ENCODE measurements around the gene SIPA1L3. TPM values are rescaled to one million over a fixed set of nuclear protein-coding genes. Genes with fewer than 3 reads are reported as not detected.

Gene SIPA1L3
- total RNA-seq, 1 donor from 2014 or later, result 29.6 TPM

DNA sequence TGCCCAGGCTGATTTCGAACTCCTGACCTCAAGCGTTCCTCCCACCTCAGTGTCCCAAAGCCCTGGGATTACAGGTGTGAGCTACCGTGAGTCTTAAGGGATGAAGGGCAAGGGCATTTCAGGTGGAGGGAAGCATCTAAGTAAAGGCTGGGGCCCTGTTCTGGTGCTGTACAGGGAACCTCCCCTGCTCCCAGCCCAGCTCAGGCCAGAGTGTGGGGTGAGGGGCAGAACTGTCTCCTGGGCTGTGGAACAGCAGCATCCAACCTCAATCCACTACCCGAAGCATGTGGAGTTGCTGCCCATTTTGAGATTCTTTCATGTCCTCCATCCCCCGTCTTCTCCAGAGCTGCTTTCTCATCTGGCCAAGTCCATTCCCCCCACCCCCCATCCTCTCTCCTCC, 105.3 kb downstream of the SIPA1L3 start:
- peaks cover 2% of the 10 kb centered on the region for H3K27me3 Mint-ChIP-seq (ENCODE audit: unreplicated experiment)
- no peak overlapping the region for H3K4me3 Mint-ChIP-seq (ENCODE audit: unreplicated experiment)
- no peaks in the 10 kb centered on the region for H3K9me3 Mint-ChIP-seq (ENCODE audit: unreplicated experiment)
- peaks cover 4% of the 10 kb centered on the region for H3K36me3 Mint-ChIP-seq (ENCODE audit: low read depth, unreplicated experiment)
- H3K4me1 Mint-ChIP-seq (ENCODE audit: unreplicated experiment), result peaks cover 19% of the 10 kb centered on the region
- TF ChIP-seq, protein P1, sequence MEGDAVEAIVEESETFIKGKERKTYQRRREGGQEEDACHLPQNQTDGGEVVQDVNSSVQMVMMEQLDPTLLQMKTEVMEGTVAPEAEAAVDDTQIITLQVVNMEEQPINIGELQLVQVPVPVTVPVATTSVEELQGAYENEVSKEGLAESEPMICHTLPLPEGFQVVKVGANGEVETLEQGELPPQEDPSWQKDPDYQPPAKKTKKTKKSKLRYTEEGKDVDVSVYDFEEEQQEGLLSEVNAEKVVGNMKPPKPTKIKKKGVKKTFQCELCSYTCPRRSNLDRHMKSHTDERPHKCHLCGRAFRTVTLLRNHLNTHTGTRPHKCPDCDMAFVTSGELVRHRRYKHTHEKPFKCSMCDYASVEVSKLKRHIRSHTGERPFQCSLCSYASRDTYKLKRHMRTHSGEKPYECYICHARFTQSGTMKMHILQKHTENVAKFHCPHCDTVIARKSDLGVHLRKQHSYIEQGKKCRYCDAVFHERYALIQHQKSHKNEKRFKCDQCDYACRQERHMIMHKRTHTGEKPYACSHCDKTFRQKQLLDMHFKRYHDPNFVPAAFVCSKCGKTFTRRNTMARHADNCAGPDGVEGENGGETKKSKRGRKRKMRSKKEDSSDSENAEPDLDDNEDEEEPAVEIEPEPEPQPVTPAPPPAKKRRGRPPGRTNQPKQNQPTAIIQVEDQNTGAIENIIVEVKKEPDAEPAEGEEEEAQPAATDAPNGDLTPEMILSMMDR (IDR thresholded peaks at IDR 0.05; ENCODE audit: unreplicated experiment), result no peak
- no peak for DNase-seq (ENCODE audit: low spot score)
- H3K27ac Mint-ChIP-seq (ENCODE audit: unreplicated experiment), result no peak overlapping the region

DNA sequence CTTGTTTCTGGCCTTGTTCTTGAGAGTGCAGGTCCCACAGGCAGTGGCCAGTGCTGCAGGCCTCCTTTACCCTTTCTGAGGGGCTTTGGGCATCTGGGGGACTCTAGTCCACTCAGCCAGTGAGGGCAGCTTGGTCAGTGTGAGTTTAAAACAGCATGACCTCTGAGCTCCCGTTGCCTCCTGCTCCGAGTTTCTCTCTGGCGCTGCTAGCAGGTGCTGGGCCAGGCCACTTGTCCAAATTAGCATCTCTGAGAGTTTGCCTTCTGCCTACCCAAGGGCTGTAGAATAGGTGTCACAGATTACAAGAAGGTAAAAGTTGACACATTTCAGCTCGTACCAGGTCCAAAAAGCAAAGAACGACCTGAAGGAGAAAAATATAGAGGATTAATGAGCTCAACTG, 105.9 kb downstream of the SIPA1L3 start:
- peaks cover 2% of the 10 kb centered on the region for H3K27me3 Mint-ChIP-seq (ENCODE audit: unreplicated experiment)
- H3K27ac Mint-ChIP-seq (ENCODE audit: unreplicated experiment), result no peak overlapping the region
- no peaks in the 10 kb centered on the region for H3K9me3 Mint-ChIP-seq (ENCODE audit: unreplicated experiment)
- peaks cover 4% of the 10 kb centered on the region for H3K36me3 Mint-ChIP-seq (ENCODE audit: low read depth, unreplicated experiment)
- no peak for DNase-seq (ENCODE audit: low spot score)
- TF ChIP-seq, protein P1 (IDR thresholded peaks at IDR 0.05; ENCODE audit: unreplicated experiment), result no peak
- H3K4me3 Mint-ChIP-seq (ENCODE audit: unreplicated experiment), result no peak overlapping the region
- H3K4me1 Mint-ChIP-seq (ENCODE audit: unreplicated experiment), result peaks cover 16% of the 10 kb centered on the region

DNA sequence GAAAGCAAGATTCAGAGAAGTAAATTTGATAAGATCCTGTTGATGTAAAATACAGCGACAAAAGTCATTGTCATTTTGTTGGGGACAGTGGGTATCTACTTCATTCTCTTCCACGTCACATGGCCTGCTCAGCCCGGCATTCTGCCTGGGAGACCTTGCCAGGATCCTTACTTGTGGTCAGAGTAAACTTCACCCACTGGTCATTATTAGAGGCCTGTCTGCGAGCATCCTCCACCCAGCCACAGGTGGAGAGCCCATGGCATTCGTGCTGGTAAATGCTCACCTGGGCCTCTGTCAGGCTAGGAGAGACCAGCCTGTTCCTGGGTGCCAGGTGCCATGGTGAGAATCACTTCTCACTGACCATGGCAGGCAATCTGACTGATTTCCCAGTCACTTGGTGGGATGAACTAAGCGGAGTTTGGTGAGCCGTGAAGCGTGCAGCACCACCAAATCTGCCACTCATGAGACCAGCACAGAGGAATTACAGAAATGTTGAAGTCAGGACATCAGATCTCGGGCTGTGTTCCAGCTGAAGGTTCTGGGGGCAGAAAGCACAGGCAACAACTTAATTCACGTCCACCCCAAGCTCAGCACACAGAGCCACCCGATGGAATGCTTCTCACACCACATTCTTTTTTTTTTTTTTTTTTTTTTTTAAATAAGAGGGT, 107.0 kb downstream of the SIPA1L3 start:
- Mint-ChIP-seq H3K36me3 (ENCODE audit: low read depth, unreplicated experiment) (peaks cover 4% of the 10 kb centered on the region), H3K9me3 (ENCODE audit: unreplicated experiment) (no peaks in the 10 kb centered on the region), H3K27me3 (ENCODE audit: unreplicated experiment) (peaks cover 2% of the 10 kb centered on the region), H3K4me1 (ENCODE audit: unreplicated experiment) (peaks cover 16% of the 10 kb centered on the region), H3K27ac (ENCODE audit: unreplicated experiment) (no peak overlapping the region), H3K4me3 (ENCODE audit: unreplicated experiment) (no peak overlapping the region)
- TF ChIP-seq, protein P1 (IDR thresholded peaks at IDR 0.05; ENCODE audit: unreplicated experiment), result no peak
- DNase-seq (ENCODE audit: low spot score), result no peak

DNA sequence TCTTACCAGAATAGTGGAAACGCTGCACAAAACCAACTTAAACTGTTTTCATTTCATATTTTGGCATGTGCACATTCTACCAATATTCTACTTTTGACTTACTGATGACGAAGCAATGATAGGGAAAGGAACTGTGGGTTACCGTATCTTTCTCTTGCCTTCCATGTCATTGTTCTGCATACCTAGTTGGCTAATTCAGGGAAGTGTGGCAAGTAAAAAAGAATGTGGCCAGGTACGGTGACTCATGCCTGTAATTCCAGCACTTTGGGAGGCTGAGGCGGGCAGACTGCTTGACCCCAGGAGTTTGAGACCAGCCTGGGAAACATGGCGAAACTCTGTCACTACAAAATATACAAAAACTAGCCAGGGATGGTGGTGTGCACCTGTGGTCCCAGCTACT, 108.2 kb downstream of the SIPA1L3 start:
- H3K4me3 Mint-ChIP-seq (ENCODE audit: unreplicated experiment), result no peak overlapping the region
- H3K36me3 Mint-ChIP-seq (ENCODE audit: low read depth, unreplicated experiment), result peaks cover 4% of the 10 kb centered on the region
- TF ChIP-seq, protein P1 (IDR thresholded peaks at IDR 0.05; ENCODE audit: unreplicated experiment), result no peak
- no peak overlapping the region for H3K27ac Mint-ChIP-seq (ENCODE audit: unreplicated experiment)
- DNase-seq (ENCODE audit: low spot score), result no peak
- H3K4me1 Mint-ChIP-seq (ENCODE audit: unreplicated experiment), result peaks cover 17% of the 10 kb centered on the region
- no peaks in the 10 kb centered on the region for H3K9me3 Mint-ChIP-seq (ENCODE audit: unreplicated experiment)
- H3K27me3 Mint-ChIP-seq (ENCODE audit: unreplicated experiment), result peaks cover 2% of the 10 kb centered on the region

DNA sequence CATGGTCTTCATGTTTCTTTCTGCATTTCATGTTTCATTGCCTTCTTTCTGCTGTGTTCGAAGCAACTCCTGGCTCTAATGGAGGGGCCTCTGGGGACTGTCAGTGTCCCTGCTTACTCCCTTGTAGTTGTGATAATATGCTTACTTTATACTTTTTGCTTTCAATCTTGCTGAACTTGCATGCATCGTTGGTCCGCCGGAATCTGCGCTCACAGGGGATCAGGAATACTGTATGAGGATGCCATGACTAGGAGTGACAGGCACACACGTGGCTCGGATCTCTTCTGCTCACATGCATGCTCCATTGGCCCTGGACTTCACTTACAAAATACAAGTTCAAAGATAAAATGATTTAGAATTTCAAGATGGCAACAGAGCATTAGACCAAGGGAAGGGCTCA, 108.8 kb downstream of the SIPA1L3 start:
- Mint-ChIP-seq H3K9me3 (ENCODE audit: unreplicated experiment) (no peaks in the 10 kb centered on the region), H3K36me3 (ENCODE audit: low read depth, unreplicated experiment) (peaks cover 4% of the 10 kb centered on the region), H3K27me3 (ENCODE audit: unreplicated experiment) (peaks cover 2% of the 10 kb centered on the region), H3K27ac (ENCODE audit: unreplicated experiment) (no peak overlapping the region), H3K4me1 (ENCODE audit: unreplicated experiment) (peaks cover 20% of the 10 kb centered on the region), H3K4me3 (ENCODE audit: unreplicated experiment) (no peak overlapping the region)
- no peak for DNase-seq (ENCODE audit: low spot score)
- TF ChIP-seq, protein P1 (IDR thresholded peaks at IDR 0.05; ENCODE audit: unreplicated experiment), result no peak

Data from endothelial cell (in vitro differentiated cells).